Ovary (tissue), 9 donors: ENCODE results near the gene LRRC59. TPM values are rescaled to one million over a fixed set of nuclear protein-coding genes. Genes with fewer than 3 reads are reported as not detected.
"Not testable (repeated sequence)": the region's sequence is repeated elsewhere in the genome, so short reads cannot be mapped to it uniquely, and the experiment has no call there.

Experiments used
- DNase-seq, 5 donors: peaks; one replicate each; pipeline ENCODE4 v3.0.0-alpha.2; 2019 to 2020
- H3K27ac ChIP-seq, 2 donors: fragments of 200-600 bp; one replicate each; pipeline versions ENCODE4 v1.5.1 to v1.8.0; 2019 to 2022
- H3K27me3 ChIP-seq: fragments of 200-600 bp; one replicate; pipeline ENCODE4 v1.8.0; 2022
- H3K36me3 ChIP-seq: fragments of 200-600 bp; sonication (generic); one replicate; pipeline ENCODE4 v1.5.1; 2019
- H3K4me1 ChIP-seq: one replicate; pipeline ENCODE4 v1.8.1; 2013; ENCODE audit warnings: mild to moderate bottlenecking, moderate library complexity; ENCODE audit not compliant: insufficient read depth
- H3K4me3 ChIP-seq: fragments of 200-600 bp; sonication (generic); one replicate; pipeline ENCODE4 v1.5.1; 2017
- H3K9me3 ChIP-seq, 2 donors: fragments of 200-600 bp in 1 of 2; sonication (generic) in 1 of 2; one replicate each; pipeline versions ENCODE4 v1.5.1 to v1.8.1; 2013 to 2019; ENCODE audit warnings: mild to moderate bottlenecking in 1 of 2, moderate library complexity in 1 of 2
- CTCF ChIP-seq, 3 donors: fragments of 450-650 bp in 2 of 3; fragments of 200-600 bp in 1 of 3; IDR thresholded peaks; one replicate each; pipeline versions ENCODE4 v1.5.1 to v1.8.0; 2016 to 2022; ENCODE audit warnings: antibody characterized with exemption in 3 of 3, mild to moderate bottlenecking in 1 of 3
- EP300 ChIP-seq: sonication (generic); formaldehyde crosslinking; IDR thresholded peaks from one replicate; pipeline ENCODE4 v1.6.1; 2017; ENCODE audit warnings: antibody characterized with exemption
- POLR2A ChIP-seq: fragments of 450-650 bp; IDR thresholded peaks from one replicate; pipeline ENCODE4 v1.6.1; 2017; ENCODE audit warnings: antibody characterized with exemption, mild to moderate bottlenecking, moderate library complexity
- WGBS, 3 donors: extraction: QIAGEN DNeasy Blood & Tissue Kit in 1 of 3; methylation state at CpG; one replicate each; pipeline versions ENCODE4 v1.1.5 to v1.1.7; 2013 to 2017; 5-methylcytosine and 5-hydroxymethylcytosine counted together
- intact Hi-C, 4 donors: fragments of 100-400 bp; cut with DNase I; formaldehyde crosslinking; loops; one replicate each; pipeline versions ENCODE4 v1.11.0 to v1.15.1; 2022 to 2023
- polyA plus RNA-seq, 2 donors: library from polyadenylated mRNA; stranded (reverse); fragments of 200-250 nt in 1 of 2; fragments of 350-450 nt in 1 of 2; fragmentation: Illumina TruSeq in 1 of 2; extraction: RNeasy Lipid Tissue Mini Kit (QIAGEN cat#74804) in 1 of 2; gene quantifications; one replicate each; pipeline ENCODE4 v1.2.3, GENCODE V29; 2013 to 2014
- total RNA-seq, 7 donors: library from RNA; depleted of rRNA in 2 of 7; stranded (reverse); fragments of >200 nt in 2 of 7; fragmentation: NEBNext Ultra II Directional in 3 of 7; extraction: Animal tissue kit (Norgen Biotek cat#: 25700) in 3 of 7; gene quantifications; one replicate each; pipeline versions ENCODE4 v1.1.0 to v1.2.4, GENCODE V29; 2016 to 2023
- donor health status: DM: no; HTN: no; CAD: no; lungs with moderate emphysema.
- donor health status: DM: no; HTN: no; CAD: no.
- donor health status: Bipolar disorder and iron deficiency.
- donor health status: DM: yes; HTN: yes; CAD: no.
- donor health status: DM: no; HTN: no; CAD: no.
- donor health status: DM: yes; HTN: yes; CAD: no.

The LRRC59 gene
- total and polyA plus RNA-seq, 9 donors: 18.4 to 71.4 (median 41.0) TPM

- Histone ChIP-seq H3K4me3 (no peak overlapping the region), H3K27me3 (no peaks in the 10 kb centered on the region), H3K9me3 (no peaks in the 10 kb centered on the region), H3K27ac (no peak overlapping the region), H3K4me1 (peaks cover 22% of the 10 kb centered on the region), H3K36me3 (no peaks in the 10 kb centered on the region)
- TF ChIP-seq CTCF (IDR thresholded peaks at IDR 0.05) (no peak), EP300 (no peak), POLR2A (no peak)
- intact Hi-C loops: loop anchor here in 1 of 4 donors (5.0 kb wide), 1 partner anchor 38 kb away; the partner anchor contains the start of gene CHAD
- 72 to 77% (median 76%) methylated on average over 7 of the region's 7 CpGs for WGBS, 3 donors
- no peak for DNase-seq
Measured at GRCh38 chr17:50428831-50429424, 31.6 kb upstream of the LRRC59 start.

- WGBS, 3 donors: 79 to 93% (median 87%) methylated on average over 6 of the region's 6 CpGs
- not testable (repeated sequence) for H3K9me3 ChIP-seq, DNase-seq, H3K27me3 ChIP-seq, H3K4me3 ChIP-seq, H3K36me3 ChIP-seq
- intact Hi-C loops: loop anchor here in 1 of 4 donors (5.0 kb wide), 1 partner anchor 39 kb away; the partner anchor contains the start of gene CHAD
- Histone ChIP-seq H3K4me1 (peaks cover 24% of the 10 kb centered on the region), H3K27ac (peak overlapping the region in 1 of 2 donors; percentile 85)
Measured at GRCh38 chr17:50428126-50428525, 30.8 kb upstream of the LRRC59 start.

GRCh38 chr17:50426814-50427787, 29.8 kb upstream of the LRRC59 start:
- Histone ChIP-seq H3K27me3 (no peaks in the 10 kb centered on the region), H3K4me1 (peaks cover 21% of the 10 kb centered on the region), H3K27ac (peak overlapping the region; percentile 56 to 85), H3K4me3 (peak overlapping the region; percentile 56), H3K36me3 (no peaks in the 10 kb centered on the region), H3K9me3 (no peaks in the 10 kb centered on the region)
- DNase-seq: peak; percentile 18 to 52 (median 26)
- no peak for TF ChIP-seq POLR2A
- TF ChIP-seq CTCF (IDR thresholded peaks at IDR 0.05): no peak
- no peak for TF ChIP-seq EP300
- 12 to 24% (median 22%) methylated on average over 4 of the region's 4 CpGs for WGBS, 3 donors
- intact Hi-C loops: loop anchor here in 1 of 4 donors (5.0 kb wide), 1 partner anchor 40 kb away; the partner anchor contains the start of gene CHAD

GRCh38 chr17:50426472-50426782, 29.1 kb upstream of the LRRC59 start:
- DNase-seq: no peak
- intact Hi-C loops: loop anchor here in 1 of 4 donors (5.0 kb wide), 1 partner anchor 41 kb away; the partner anchor contains the start of gene CHAD
- Histone ChIP-seq H3K4me3 (peak overlapping the region; percentile 56), H3K4me1 (peaks cover 21% of the 10 kb centered on the region), H3K36me3 (no peaks in the 10 kb centered on the region), H3K9me3 (no peaks in the 10 kb centered on the region), H3K27me3 (no peaks in the 10 kb centered on the region), H3K27ac (peak overlapping the region; percentile 56 to 85)
- no peak for TF ChIP-seq EP300
- no peak for TF ChIP-seq POLR2A
- TF ChIP-seq CTCF (IDR thresholded peaks at IDR 0.05): no peak
- 0 to 1% (median 0%) methylated on average over 5 to 7 of the region's 7 CpGs for WGBS, 3 donors
